MM.1S (cell line): Measurements from ENCODE around the gene SLC38A3.

ENCODE experiments used
- CTCF ChIP-seq: fragments of 300-600 bp; sonication (generic); IDR thresholded peaks from 2 replicates; pipeline ENCODE4 v1.5.1; 2016; ENCODE audit warnings: antibody characterized with exemption, low read length, mixed read lengths
- EZH2 ChIP-seq: fragments of 300-600 bp; sonication (generic); optimal IDR thresholded peaks from 2 replicates; pipeline ENCODE3; 2017; ENCODE audit warnings: low read depth, mild to moderate bottlenecking, antibody characterized with exemption, low read length, mixed read lengths
- EZH2phosphoT487 ChIP-seq: fragments of 300-600 bp; sonication (generic); IDR thresholded peaks from 2 replicates; pipeline ENCODE4 v1.6.1; 2018; ENCODE audit warnings: antibody characterized with exemption, low read length

- no peak for TF ChIP-seq CTCF
- no peak for TF ChIP-seq EZH2
- TF ChIP-seq EZH2phosphoT487 = no peak
Observed at GRCh38 chr3:50224639-50225038, 19.6 kb downstream of the SLC38A3 start.
